Lung (tissue), 12 donors: ENCODE data around the gene DCN. TPM values are rescaled to one million over a fixed set of nuclear protein-coding genes. Genes with fewer than 3 reads are reported as not detected.

ENCODE experiments used
- ATAC-seq: fragments of 200-7000 bp; cut with Tn5 transposase; one replicate; pipeline ENCODE4 v1.9.1; 2020; ENCODE audit warnings: moderate number of reproducible peaks; ENCODE audit not compliant: insufficient read depth, low FRiP score
- DNase-seq, 3 donors: peaks; one replicate each; pipeline ENCODE4 v3.0.0-alpha.2; 2013 to 2017
- H3K27ac ChIP-seq, 2 donors: one replicate each; pipeline ENCODE4 v1.5.1; 2013; ENCODE audit warnings: mild to moderate bottlenecking in 2 of 2, moderate library complexity in 2 of 2, control low read depth in 1 of 2, inconsistent platforms in 1 of 2, low read depth in 1 of 2, low read length in 1 of 2
- H3K27me3 ChIP-seq, 3 donors: one replicate each; pipeline ENCODE4 v1.5.1; 2013; ENCODE audit warnings: low read length in 2 of 3; ENCODE audit not compliant: control insufficient read depth in 3 of 3, insufficient read depth in 3 of 3
- H3K36me3 ChIP-seq, 4 donors: one replicate each; pipeline ENCODE4 v1.5.1; 2013; ENCODE audit warnings: low read length in 4 of 4, mild to moderate bottlenecking in 1 of 4, moderate library complexity in 1 of 4; ENCODE audit not compliant: control insufficient read depth in 4 of 4, insufficient read depth in 4 of 4
- H3K4me1 ChIP-seq, 5 donors: one replicate each; pipeline ENCODE4 v1.5.1; 2013; ENCODE audit warnings: low read length in 5 of 5, mild to moderate bottlenecking in 2 of 5, moderate library complexity in 1 of 5; ENCODE audit not compliant: control insufficient read depth in 5 of 5, insufficient read depth in 5 of 5
- H3K4me3 ChIP-seq: one replicate; pipeline ENCODE4 v1.5.1; 2013; ENCODE audit warnings: mild to moderate bottlenecking, control low read depth, moderate library complexity
- H3K9ac ChIP-seq, 2 donors: one replicate each; pipeline ENCODE4 v1.5.1; 2013; ENCODE audit warnings: low read length in 2 of 2, control low read depth in 1 of 2; ENCODE audit not compliant: insufficient read depth in 1 of 2
- H3K9me3 ChIP-seq, 4 donors: one replicate each; pipeline ENCODE4 v1.5.1; 2013; ENCODE audit warnings: low read length in 3 of 4, mild to moderate bottlenecking in 1 of 4, moderate library complexity in 1 of 4; ENCODE audit not compliant: control insufficient read depth in 4 of 4, insufficient read depth in 3 of 4
- CTCF ChIP-seq: IDR thresholded peaks from 2 replicates; pipeline ENCODE4 v1.5.1; 2012; ENCODE audit warnings: mild to moderate bottlenecking; ENCODE audit errors: control extremely low read depth, extremely low read depth
- WGBS, 2 donors: extraction: QIAGEN DNeasy Blood & Tissue Kit; methylation state at CpG; one replicate each; pipeline ENCODE4 v1.1.7; 2013; 5-methylcytosine and 5-hydroxymethylcytosine counted together
- polyA plus RNA-seq, 2 donors: library from polyadenylated mRNA; stranded (reverse); fragments of 200-250 nt; gene quantifications; one replicate each; pipeline ENCODE4 v1.2.1, GENCODE V29; 2013
- total RNA-seq, 2 donors: library from RNA; depleted of rRNA in 1 of 2; stranded (reverse); fragments of >200 nt in 1 of 2; gene quantifications; one replicate each; pipeline ENCODE4 v1.2.1, GENCODE V29; 2014 to 2021
- donor health status: control.
- donor health status: control.
- donor health status: Bipolar disorder and iron deficiency.
- donor health status: healthy.
- donor health status: DM: yes; HTN: yes; CAD: no.

DCN gene
- total and polyA plus RNA-seq, 4 donors: 178 to 1,047 (median 509) TPM

GRCh38 chr12:91194500-91194899 is 11.9 kb upstream of the DCN start:
- DNase-seq: no peak
- no peaks in the 10 kb centered on the region for H3K27me3 ChIP-seq
- ATAC-seq: no peak
- peaks cover 0 to 11% (median 3%) of the 10 kb centered on the region in 5 donors for H3K4me1 ChIP-seq
- TF ChIP-seq CTCF: no peak
- no peaks in the 10 kb centered on the region for H3K36me3 ChIP-seq
- WGBS, 2 donors: 77 to 78% methylated on average over 2 of the region's 2 CpGs
- H3K4me3 ChIP-seq: no peak overlapping the region
- no peak overlapping the region for H3K27ac ChIP-seq
- H3K9ac ChIP-seq: no peak overlapping the region
- peaks cover 0 to 5% (median 0%) of the 10 kb centered on the region in 4 donors for H3K9me3 ChIP-seq

- Histone ChIP-seq H3K9me3 (peaks cover 0 to 5% (median 0%) of the 10 kb centered on the region in 4 donors), H3K27me3 (no peaks in the 10 kb centered on the region), H3K9ac (no peak overlapping the region), H3K27ac (no peak overlapping the region), H3K36me3 (no peaks in the 10 kb centered on the region), H3K4me1 (peaks cover 0 to 14% (median 3%) of the 10 kb centered on the region in 5 donors), H3K4me3 (no peak overlapping the region)
- no peak for TF ChIP-seq CTCF
- DNase-seq (peak; percentile 51 to 85 (median 75)), ATAC-seq (no peak)
- 66 to 79% methylated on average over 2 of the region's 2 CpGs for WGBS, 2 donors
These were observed 9.0 kb upstream of the DCN start for GRCh38 chr12:91191513-91192111.

GRCh38 chr12:91189516-91189915 is 6.9 kb upstream of the DCN start:
- no peak overlapping the region for H3K4me3 ChIP-seq
- TF ChIP-seq CTCF: no peak
- H3K9ac ChIP-seq: no peak overlapping the region
- DNase-seq: peak in 2 of 3 donors; percentile 45 to 65
- peaks cover 0 to 14% (median 3%) of the 10 kb centered on the region in 5 donors for H3K4me1 ChIP-seq
- H3K27ac ChIP-seq: no peak overlapping the region
- 53 to 78% methylated on average over 3 of the region's 3 CpGs for WGBS, 2 donors
- no peaks in the 10 kb centered on the region for H3K9me3 ChIP-seq
- no peaks in the 10 kb centered on the region for H3K27me3 ChIP-seq
- no peaks in the 10 kb centered on the region for H3K36me3 ChIP-seq
- ATAC-seq: no peak

- DNase-seq: no peak
- Histone ChIP-seq H3K4me1 (peaks cover 0 to 21% (median 4%) of the 10 kb centered on the region in 5 donors), H3K9me3 (no peaks in the 10 kb centered on the region), H3K4me3 (no peak overlapping the region), H3K27me3 (no peaks in the 10 kb centered on the region), H3K9ac (no peak overlapping the region), H3K36me3 (no peaks in the 10 kb centered on the region), H3K27ac (no peak overlapping the region)
- no peak for TF ChIP-seq CTCF
- no peak for ATAC-seq
These were observed 6.2 kb upstream of the DCN start for GRCh38 chr12:91188778-91189177.
